Activated CD4-positive, CD25-positive, alpha-beta regulatory T cell treated with anti-CD3 and anti-CD28 coated beads, Interleukin-2, amount 50 U/mL, for 24 hours (primary cell): ENCODE measurements around the gene TMEM243.
"Not testable (repeated sequence)": the region's sequence is repeated elsewhere in the genome, so short reads cannot be mapped to it uniquely, and the experiment has no call there.

Experiments
- ATAC-seq, 2 donors: fragments of 150-1000 bp; cut with Tn5 transposase; one replicate each; pipeline ENCODE4 v1.10.0; 2021; ENCODE audit warnings: mild to moderate bottlenecking in 1 of 2, moderate library complexity in 1 of 2

Gene TMEM243, protein sequence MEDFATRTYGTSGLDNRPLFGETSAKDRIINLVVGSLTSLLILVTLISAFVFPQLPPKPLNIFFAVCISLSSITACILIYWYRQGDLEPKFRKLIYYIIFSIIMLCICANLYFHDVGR

DNA sequence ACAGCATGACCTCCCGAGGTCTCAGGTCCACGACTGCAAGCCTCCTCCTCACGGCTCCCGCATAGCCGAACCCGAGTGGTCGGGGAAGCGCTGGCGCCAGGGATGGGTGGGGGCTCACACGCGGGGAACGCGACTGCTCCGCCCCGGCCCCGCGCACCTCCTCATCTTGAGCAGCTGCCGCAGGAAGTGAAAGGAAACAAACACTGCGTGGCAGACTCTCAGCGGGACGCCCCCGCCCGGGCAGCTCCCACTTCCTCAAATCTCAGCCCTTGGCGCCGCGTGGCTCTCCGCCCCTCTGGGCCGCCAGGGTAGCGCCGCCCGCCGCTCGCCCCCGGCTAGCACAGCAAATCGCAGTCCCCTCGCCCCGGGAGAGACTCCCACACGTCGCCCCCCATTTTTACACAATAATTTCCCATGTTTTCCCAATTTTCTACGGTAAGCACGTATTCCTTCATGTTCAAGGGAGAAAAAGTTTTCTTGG lies at the start of gene TMEM243:
TMEM243 (minus strand) TSS at position 188 of the 481 bp plus-strand sequence. CDS start 229 bp downstream, outside the sequence.
- ATAC-seq, result peak; percentile 43 to 61

DNA sequence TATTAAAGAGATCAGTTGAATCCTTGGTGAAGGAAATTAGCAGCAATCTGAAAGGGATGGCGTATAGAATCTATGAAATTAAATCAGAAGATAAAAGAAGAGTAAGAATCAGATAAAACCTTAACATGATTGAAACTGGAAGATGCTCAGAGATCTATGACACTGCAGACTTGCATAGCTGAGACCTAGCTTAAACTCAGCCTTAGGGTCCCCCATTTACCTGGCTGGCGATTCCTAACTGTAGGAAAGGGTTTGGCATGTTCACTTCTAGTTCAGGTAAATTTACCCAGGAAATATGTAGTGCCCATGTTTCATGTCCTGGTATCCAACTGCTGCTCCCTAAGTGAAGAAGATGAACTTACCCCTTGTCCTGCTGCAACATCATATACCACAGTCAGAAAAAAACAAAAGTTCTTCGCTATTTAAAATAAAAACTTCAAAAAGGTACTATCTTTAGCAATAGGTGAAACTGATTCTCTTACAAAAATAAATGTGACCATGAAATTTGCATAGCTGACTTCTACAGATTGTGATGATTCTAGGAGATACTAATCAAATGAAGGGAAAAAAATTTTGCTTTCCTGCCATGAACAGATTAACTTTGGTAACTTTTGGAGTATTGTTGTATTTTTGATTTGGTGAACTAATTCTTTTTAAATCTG lies 47.8 kb upstream of the TMEM243 start:
- ATAC-seq, result no peak

DNA sequence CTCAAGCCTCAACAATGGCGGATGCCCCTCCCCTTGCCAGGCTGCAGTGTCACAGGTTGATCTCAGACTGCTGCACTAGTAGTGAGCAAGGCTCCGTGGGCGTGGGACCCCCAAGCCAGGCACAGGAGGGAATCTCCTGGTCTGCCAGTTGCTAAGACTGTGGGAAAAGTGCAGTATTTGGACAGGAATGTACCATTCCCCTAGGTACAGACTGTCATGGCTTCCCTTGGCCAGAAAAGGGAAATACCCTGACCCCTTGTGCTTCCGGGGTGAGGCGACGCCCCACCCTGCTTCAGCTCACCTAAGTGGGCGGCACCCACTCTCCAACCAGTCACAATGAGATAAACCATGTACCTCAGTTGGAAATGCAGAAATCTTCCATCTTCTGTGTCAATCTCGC lies 44.0 kb upstream of the TMEM243 start:
- no peak for ATAC-seq

DNA sequence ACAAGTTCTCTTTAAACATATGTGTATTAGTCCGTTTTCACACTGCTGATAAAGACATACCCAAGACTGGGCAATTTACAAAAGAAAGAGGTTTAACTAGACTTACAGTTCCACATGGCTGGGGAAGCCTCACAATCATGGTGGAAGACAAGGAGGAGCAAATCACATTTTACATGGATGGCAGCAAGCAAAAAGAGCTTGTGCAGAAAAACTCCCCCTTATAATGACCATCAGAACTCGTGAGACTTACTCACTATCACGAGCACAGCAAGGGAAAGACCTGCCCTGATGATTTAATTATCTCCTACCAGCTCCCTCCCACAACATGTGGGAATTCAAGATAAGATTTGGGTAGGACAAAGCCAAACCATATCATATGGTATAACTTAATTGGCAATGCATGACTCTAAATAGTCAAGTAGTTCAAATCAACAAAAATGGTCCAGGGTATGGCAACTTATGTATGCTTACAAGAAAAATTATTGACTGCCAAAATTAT lies 34.1 kb upstream of the TMEM243 start:
- no peak for ATAC-seq

DNA sequence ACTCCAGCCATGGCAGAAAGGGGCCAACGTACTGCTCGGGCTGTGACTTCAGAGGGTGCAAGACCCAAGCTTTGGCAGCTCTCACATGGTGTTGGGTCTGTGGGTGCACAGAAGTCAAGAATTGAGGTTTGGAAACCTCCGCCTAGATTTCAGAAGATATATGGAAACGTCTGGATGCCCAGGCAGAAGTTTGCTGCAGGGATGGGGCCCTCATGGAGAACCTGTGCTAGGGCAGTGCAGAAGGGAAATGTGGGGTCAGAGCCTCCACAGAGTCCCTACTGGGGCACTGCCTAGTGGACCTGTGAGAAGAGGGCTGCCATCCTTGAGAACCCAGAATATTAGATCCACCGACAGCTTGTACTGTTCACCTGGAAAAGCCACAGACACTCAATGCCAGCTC lies 26.1 kb upstream of the TMEM243 start:
- ATAC-seq, result not testable (repeated sequence)

DNA sequence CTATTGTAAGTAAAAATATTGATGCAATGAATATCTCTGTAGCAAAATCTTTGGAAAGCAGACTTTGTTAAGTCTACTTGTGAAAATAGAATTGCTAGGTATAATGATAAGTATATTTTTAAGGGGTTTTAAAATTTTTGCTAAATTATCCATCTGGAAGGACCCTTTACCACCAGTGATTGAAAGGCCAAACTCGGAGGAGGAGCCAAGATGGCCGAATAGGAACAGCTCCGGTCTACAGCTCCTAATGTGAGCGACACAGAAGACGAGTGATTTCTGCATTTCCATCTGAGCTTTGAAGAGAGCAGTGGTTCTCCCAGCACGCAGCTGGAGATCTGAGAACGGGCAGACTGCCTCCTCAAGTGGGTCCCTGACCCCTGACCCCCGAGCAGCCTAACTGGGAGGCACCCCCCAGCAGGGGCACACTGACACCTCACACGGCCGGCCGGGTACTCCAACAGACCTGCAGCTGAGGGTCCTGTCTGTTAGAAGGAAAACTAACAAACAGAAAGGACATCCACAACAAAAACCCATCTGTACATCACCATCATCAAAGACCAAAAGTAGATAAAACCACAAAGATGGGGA lies 19.0 kb upstream of the TMEM243 start:
- not testable (repeated sequence) for ATAC-seq

DNA sequence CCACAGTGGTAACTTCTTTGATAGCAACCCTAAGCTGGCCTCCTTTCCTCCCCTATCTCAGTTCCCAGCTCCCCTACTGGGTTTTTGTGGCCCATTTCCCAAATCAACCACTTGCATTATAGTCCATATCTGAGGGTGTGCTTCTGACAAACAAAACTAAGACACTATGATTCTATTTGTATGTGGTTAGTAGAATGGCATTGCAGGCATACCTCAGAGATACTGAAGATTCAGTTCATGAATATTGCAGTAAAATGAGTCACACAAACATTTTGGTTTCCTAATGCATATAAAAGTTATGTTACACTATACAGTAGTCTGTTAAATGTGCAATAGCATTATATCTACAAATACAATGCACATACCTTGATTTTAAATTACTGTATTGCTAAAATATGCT lies 15.4 kb upstream of the TMEM243 start:
- peak in 1 of 2 donors; percentile 20 for ATAC-seq

DNA sequence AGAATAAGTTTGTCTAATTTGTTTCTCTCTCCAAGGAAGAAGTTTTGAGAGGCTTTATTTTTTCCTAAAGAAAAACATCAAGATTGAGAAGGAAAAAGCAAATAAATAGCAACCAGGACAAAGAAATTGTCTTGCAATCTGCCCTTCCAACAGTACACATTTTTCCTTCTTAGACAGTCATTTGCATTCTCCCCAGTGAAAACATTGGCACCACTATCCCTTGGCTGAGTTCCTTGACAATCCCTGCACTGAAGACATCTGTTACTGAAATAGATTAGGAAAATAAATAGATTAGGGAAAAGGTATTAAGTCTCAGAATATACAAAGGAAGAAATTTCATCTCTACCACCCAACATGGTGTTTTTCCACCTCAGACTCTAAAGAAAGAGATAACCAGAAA lies 12.2 kb upstream of the TMEM243 start:
- ATAC-seq, result no peak

DNA sequence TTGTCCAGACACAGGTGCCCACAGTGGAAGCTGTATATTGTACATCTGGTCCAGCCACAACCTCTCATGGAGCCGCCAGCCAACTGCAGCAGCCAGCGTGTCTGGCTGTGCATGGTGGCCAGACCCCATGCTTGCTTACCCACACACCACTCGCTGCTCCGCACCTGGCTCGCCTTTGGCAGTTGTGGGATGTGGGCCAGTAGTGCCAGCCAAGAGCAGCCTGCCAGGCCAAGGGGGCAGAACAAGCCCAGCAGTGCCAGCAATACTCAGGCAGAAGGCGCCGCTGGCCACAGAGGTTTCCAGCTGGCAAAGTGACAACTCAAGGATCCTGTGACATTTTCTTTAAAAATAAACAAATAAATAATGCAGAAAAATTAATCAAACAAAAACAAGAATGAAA lies 11.7 kb upstream of the TMEM243 start:
- no peak for ATAC-seq

DNA sequence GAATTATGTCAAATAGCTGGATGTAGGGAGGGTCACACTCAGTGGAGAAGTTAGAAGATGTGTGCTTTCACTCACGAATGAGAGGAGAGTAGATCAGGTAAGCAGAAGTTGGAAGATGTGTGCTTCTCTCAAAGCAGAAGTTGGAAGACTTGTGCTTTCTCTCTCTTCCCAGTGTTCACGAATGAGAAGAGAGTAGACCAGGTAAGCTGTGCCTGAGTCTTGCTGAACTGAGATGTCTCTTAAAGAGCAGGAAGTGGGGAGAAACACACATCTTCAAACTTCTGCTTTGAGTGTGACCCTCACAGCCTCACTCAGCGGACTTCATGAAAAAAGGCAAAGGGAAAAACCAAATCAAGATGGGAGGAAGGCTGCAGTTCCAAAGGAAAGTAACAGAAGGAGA lies 7.0 kb upstream of the TMEM243 start:
- ATAC-seq, result no peak

DNA sequence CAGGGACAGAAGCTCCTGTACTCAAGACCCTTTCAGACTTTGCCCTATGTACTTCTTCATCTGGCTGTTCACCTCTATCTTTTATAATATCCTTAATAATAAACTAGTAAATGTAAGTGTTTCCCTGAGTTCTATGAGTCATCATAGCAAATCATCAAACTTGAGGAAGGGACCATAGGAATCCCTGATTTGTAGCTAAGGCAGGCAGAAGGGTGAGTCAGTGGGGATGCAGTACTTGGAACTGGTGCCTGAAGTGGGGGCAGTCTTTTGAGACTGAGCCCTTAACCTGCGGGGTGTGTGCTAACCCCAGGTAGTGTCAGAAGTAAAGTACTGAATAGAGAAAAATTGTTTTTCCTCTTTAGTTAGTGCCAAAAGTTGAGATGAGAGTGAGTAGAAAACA lies 6.2 kb upstream of the TMEM243 start:
- ATAC-seq, result no peak

DNA sequence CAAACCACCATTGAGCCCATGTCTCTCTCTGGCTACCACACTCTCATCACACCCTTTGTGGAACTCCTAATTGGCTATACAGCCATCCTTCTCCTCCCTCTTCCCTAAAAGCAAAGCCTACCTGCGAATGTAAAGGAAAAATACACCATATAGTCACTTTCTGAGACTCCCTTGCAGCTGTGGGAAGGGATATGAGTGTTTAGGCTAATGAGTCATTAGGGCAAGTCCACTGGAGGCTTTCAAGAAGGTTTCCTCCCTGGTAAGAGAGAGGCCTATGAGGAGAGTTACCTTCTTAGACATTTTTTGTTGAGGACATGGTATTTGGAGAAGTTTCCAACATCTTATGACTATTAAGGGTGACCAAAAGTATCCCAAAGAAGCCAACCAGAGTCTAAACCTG lies 4.1 kb upstream of the TMEM243 start:
- ATAC-seq, result no peak

DNA sequence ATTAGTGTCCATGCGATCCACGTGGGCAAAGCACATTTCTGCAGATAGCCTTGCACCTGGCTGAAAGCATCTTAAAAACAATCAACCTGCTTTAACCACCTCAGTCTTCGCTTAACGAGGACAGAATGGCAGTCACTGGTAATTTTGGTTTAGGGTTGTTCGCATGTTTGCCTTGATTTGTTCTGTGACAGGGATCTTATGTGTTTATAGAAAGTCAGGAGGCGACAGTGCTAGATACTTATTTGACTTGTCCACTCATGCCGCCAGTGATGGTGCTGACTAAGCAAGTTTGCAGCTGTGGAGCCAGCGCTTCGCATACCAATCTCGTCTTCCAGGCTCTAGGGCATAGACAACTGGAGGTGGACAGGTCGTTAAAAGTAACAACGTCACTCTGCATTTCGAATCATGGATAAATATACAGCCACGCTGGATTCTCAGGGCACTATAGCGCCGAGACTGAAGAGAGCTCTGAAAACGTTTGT lies 1.2 kb upstream of the TMEM243 start:
- ATAC-seq, result no peak

DNA sequence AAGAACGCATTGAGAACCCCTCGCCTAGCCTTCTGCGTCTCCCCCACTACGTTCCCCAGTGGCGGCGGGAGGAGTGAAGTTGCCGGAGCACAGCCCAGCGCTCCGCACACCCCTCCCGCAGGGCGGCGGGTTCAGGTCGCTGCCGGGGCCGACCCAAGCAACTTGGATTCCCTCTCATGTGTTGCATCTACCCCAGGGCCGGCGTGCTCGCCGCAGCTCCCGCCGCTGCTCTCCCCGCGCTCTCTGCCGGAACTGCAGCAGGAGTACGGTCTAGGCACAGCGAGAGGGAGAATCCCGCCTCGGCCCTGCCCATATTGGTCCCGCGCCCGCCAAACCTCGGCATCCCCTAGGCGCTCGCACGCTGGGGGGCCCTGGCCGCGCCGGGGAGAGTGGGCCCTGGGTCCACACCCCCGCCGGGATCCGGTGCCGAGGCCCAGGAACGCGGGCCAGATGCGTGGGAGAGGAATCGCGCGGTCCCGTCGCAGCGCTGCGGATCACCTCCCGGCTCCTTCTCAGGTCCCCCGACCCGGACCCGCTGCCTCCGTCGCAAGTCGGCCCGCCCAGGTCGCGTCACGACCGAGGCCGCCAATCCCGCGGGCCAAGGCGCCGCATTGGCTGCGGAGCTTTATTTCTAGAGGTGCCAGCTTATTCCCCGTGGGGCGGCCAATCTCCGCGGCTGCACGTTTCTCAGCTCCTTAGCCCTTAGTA lies 648 bp upstream of the TMEM243 start:
- peak; percentile 62 to 66 for ATAC-seq

DNA sequence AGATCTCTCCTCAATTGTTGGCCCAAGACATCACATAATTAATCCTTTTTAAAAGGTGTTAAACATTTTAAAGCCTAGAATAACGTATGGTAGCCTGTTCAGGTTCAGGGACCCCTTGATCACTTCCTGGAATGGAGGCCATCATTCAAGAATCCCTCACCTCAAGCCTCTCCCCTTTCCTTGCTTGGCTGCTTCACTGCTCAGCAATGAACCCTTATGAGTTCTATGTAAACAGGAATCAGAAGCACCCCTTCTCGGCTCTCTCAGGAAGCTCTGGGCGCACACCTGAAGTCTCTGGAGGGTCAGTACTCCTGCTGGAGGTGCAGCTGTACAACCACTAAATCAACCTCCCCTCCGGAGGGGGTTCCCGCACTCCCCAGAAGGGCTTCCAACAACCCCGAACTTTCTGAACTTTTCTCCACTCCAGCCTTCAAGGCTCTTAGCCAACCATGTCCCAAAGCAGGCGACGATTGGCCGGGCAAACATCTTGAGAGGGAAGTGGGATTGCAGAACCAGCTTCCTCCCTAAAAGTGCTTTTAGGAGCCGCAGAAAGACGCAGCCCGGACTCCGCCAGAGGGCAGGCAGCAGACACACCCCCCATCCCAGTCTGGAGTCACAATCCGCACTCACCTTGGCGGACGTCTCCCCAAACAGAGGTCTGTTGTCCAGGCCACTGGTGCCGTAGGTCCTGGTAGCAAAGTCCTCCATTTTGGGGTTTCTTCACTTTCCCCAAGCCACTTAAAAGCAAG lies 562 bp downstream of the TMEM243 start:
- ATAC-seq, result no peak

DNA sequence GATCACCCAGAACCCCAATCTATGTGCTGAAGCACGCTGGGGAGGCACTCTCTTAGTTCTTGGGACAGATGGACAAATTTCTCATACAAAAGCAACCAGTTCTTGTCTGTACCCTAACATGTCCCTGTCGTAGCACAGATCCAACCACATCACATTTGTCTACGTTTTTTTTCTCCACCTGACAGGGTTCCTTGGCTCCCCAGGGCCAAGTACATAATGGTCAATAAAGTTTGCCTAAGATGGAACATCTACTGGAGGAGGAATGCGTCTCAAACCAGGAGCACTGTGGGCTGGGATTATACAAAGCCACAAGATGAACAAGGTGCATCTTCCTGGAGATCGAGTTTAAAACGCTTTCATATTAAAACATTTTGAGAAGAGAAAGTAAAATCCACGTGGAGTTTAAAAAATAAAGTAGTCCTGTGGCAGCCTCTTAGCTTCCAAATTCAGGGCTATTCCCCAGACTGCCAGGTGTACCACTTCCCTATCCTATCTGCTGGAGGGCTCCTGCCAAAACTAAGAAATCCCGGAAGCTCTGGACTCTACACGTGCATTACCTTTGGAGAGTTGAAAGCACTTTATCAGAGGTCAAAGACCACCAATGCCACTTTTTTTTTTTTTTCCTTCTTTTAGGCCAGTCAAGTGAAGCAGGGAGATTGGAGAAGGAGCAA lies 1.4 kb downstream of the TMEM243 start:
- no peak for ATAC-seq

DNA sequence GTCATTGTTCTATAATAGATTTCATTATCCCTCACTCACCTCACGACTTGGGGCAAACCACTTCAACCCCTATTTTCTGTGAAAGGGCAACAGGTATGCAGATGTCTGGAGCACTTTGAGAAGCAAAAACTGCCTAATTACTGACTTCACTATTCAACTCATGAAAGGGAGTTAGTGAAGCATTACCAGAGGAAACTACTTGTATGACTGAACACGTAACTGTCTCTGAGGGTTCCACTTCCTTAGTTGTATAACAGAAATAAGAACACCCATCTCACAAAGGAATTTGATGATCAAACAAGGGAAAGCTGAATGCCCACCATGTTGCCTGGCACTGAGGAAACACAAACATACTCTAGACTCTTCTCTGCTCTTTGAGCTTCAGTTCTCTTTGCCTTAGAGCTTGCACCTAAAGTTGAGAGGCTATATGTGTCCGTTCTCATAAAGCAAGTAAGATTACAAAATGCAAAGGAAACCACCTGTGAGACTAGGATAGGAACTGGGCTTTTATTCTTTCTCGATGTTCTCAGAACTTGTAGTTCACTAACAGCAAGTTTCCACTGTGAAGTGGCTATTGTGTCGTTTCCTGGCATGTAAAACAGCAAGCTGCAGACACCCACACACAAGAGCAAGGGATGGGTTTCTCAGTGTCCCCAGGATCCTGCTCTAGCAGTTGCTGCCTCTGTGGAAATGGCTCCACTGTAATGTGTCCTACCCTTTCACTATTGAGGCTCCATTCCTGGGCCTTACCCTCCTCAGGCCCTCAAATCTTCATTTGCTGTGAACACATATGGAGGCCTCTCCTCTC lies 2.6 kb downstream of the TMEM243 start:
- ATAC-seq, result peak; percentile 54 to 65

DNA sequence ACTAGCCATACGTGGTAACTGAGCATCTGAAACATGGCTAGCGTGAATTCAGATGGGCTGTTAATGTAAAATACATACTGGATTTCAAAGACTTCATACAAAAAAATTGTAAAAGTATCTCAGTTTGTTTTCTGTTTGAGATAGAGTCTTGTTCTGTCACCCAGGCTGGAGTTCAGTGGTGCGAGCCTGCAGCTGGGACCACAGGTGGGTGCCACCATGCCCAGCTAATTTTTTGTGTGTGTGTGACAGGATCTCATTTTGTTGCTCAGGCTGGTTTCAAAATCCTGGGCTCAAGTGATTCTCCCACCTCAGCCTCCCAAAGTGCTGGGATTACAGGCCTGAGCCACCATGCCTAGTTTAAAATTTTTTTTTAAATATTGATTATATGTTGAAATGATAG lies 4.5 kb downstream of the TMEM243 start:
- ATAC-seq, result no peak

DNA sequence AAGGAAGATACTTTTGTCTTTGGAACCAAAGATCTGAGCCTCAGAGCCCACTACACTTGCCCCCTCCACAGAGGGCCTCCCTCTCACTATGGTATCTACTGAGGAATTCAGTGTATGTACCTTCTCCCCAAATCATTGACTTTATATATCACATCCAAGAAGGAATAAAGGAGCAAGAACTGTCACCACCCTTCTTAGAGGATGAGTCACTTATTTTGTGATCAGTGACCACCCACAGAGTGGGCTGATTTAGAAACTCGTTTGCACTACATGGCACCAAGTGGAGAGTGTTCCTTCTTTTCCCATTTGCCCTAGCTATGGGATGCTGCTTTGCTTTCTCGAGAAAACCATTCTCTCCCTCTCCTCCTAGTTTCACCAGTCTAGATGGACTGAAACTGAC lies 5.7 kb downstream of the TMEM243 start:
- ATAC-seq, result no peak

DNA sequence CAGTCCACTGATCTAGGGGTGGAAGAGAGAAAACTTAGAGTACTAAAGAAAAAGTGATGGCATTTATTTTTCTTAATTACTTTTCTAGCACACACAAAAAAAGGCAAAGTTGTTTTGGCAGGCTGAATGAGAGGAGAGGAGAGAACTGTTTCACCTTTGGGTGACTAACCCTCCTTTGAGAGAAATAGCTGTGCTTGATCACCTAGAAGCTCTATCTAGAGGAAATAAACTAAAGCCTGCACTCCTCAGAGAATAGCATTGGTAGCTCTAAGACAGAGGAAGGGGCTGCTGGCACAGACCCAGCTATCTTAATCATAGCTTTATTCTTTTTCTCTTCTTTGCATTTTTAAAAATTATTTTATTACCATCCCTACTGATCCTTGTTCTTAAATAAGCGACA lies 6.3 kb downstream of the TMEM243 start:
- no peak for ATAC-seq

DNA sequence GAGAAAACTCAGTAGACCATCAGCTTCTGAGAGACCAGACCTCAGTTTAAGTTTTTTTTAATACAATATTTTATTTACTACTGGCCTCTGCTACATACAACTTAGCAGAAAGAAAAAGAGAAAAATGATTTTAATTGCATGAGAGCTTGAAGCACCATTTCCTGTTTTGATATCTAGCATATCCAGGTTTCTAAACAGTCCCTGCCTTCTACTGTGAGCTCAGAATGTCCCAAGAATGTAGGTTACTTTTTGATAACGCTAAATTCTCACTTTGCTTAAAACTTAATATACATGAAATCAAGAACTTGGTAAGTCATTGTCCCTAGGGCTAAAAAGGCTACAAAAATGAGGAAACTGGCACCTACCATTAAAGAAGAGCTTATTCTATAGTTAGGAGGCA lies 7.0 kb downstream of the TMEM243 start:
- ATAC-seq, result no peak
